RWPE2 (cell line): ENCODE results near the gene PSME2.

Experiments
- ATAC-seq: fragments of 200-7000 bp; cut with Tn5 transposase; 3 replicates; pipeline ENCODE4 v1.9.1; 2021; ENCODE audit warnings: low read depth
- DNase-seq: peaks from one replicate; pipeline ENCODE4 v3.0.0-alpha.2; 2020; ENCODE audit warnings: low spot score
- H3K27ac ChIP-seq: fragments of 450-650 bp; 2 replicates; pipeline ENCODE4 v1.5.1; 2017; ENCODE audit warnings: mild to moderate bottlenecking; ENCODE audit not compliant: poor library complexity, severe bottlenecking
- H3K27me3 ChIP-seq: fragments of 250-450 bp; sonication (Bioruptor Pico); 2 replicates; pipeline ENCODE4 v1.5.1; 2021; ENCODE audit warnings: mild to moderate bottlenecking, moderate library complexity; ENCODE audit not compliant: insufficient read depth, poor library complexity, severe bottlenecking
- H3K36me3 ChIP-seq: fragments of 250-450 bp; sonication (Bioruptor Pico); 2 replicates; pipeline ENCODE4 v1.5.1; 2020; ENCODE audit warnings: low read depth, mild to moderate bottlenecking, moderate library complexity
- H3K4me1 ChIP-seq: fragments of 250-450 bp; sonication (Bioruptor Pico); 2 replicates; pipeline ENCODE4 v1.5.1; 2021; ENCODE audit warnings: mild to moderate bottlenecking, moderate library complexity; ENCODE audit not compliant: insufficient read depth, poor library complexity, severe bottlenecking
- H3K4me3 ChIP-seq: fragments of 250-450 bp; sonication (Bioruptor Pico); 2 replicates; pipeline ENCODE4 v1.5.1; 2021; ENCODE audit warnings: mild to moderate bottlenecking, moderate library complexity; ENCODE audit not compliant: severe bottlenecking
- H3K9me3 ChIP-seq: fragments of 250-450 bp; sonication (Bioruptor Pico); 2 replicates; pipeline ENCODE4 v1.5.1; 2021; ENCODE audit warnings: mild to moderate bottlenecking, moderate library complexity; ENCODE audit not compliant: severe bottlenecking
- TF ChIP-seq, protein P1 (sequence below): fragments of 450-650 bp; IDR thresholded peaks from one replicate; pipeline ENCODE4 v1.5.1; 2017; ENCODE audit warnings: mild to moderate bottlenecking, moderate library complexity; ENCODE audit not compliant: poor library complexity, severe bottlenecking

PSME2 gene

DNA sequence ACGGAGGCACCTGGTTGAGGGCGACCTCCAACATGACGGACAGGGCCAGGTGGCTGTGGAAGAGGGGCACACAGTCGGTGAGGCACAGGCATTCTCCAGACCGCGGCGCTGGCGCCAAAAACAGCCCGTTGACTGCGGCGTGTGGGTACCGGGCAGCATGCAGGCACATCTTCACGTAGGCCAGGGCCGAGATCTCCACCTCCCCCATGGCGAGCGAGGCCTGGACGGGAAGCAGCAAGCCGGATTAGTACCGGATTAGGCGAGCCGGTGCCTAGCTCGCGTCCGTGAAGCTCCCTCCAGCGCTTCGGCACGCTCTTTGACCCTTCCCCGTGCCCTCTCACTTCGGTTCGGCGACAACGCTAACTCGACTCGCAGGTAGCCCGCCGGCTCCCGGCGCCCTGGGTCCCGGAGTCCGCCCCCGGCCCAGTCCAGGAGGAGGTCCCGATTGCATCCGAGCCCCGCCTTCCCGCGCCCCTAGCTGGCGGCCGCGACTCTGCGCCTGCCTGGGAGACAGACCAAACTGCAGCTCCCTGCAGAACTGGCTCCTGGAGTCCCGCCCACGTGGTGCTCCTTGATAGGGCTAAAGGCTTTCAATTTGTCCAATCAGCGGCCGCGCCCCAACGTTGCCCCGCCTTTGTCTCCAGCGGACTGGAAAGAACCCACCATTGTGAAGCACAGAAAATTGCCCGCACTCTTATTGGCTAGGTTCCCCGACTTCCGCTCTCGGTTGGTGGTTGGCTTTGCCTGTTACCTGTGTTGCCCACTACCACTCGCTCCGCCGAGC lies 5.1 kb downstream of the PSME2 start, which contains the start of gene EMC9:
EMC9 (minus strand) TSS at position 495 of the 784 bp plus-strand sequence; CDS start at position 208, 287 bp downstream.
- ATAC-seq, result peak; percentile 86
- H3K36me3 ChIP-seq, result peaks cover 52% of the 10 kb centered on the region
- H3K27me3 ChIP-seq, result no peaks in the 10 kb centered on the region
- TF ChIP-seq, protein P1, sequence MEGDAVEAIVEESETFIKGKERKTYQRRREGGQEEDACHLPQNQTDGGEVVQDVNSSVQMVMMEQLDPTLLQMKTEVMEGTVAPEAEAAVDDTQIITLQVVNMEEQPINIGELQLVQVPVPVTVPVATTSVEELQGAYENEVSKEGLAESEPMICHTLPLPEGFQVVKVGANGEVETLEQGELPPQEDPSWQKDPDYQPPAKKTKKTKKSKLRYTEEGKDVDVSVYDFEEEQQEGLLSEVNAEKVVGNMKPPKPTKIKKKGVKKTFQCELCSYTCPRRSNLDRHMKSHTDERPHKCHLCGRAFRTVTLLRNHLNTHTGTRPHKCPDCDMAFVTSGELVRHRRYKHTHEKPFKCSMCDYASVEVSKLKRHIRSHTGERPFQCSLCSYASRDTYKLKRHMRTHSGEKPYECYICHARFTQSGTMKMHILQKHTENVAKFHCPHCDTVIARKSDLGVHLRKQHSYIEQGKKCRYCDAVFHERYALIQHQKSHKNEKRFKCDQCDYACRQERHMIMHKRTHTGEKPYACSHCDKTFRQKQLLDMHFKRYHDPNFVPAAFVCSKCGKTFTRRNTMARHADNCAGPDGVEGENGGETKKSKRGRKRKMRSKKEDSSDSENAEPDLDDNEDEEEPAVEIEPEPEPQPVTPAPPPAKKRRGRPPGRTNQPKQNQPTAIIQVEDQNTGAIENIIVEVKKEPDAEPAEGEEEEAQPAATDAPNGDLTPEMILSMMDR, result peak; percentile 34
- peak within 1 kb of the TSS; percentile 83 for H3K27ac ChIP-seq
- H3K4me3 ChIP-seq, result peak within 1 kb of the TSS; percentile 65
- peak; percentile 100 for DNase-seq
- H3K4me1 ChIP-seq, result peaks cover 15% of the 10 kb centered on the region
- no peaks in the 10 kb centered on the region for H3K9me3 ChIP-seq

DNA sequence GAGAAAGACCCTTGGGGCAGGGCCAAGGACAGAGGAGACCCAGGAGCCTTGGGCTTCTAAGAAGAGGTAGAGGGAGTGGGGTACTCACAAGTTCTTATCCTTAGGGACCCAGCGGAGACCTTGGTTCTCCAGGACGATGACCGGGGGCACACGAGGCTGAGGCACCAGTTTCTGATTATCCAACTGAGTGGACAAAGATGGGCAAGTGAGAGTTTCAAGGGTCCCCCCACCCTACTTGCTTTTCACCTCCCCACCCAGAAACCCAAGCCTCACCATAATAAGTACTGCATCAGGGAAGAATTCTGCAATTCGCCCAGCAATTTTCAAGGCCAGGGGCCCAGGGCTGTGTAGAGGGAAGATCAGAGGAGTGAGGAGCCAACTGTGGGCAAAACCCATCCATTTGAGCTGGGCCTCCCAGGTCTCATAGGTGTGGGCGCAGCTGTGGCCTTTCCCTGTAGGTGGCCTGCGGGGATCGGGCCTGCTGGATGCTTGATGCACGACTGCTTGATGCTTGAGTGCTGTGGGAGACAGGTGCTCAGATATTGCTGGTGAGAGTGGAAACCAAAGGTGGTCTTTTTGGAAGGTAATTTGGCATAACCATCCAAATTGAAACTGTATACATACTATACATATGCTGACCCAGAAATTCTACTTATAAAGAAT lies 7.0 kb downstream of the PSME2 start:
- Histone ChIP-seq H3K27me3 (no peaks in the 10 kb centered on the region), H3K27ac (no peak overlapping the region), H3K9me3 (no peaks in the 10 kb centered on the region), H3K36me3 (peaks cover 46% of the 10 kb centered on the region), H3K4me1 (peaks cover 8% of the 10 kb centered on the region), H3K4me3 (peak overlapping the region; percentile 65)
- ATAC-seq (no peak), DNase-seq (no peak)
- TF ChIP-seq, protein P1, result no peak

DNA sequence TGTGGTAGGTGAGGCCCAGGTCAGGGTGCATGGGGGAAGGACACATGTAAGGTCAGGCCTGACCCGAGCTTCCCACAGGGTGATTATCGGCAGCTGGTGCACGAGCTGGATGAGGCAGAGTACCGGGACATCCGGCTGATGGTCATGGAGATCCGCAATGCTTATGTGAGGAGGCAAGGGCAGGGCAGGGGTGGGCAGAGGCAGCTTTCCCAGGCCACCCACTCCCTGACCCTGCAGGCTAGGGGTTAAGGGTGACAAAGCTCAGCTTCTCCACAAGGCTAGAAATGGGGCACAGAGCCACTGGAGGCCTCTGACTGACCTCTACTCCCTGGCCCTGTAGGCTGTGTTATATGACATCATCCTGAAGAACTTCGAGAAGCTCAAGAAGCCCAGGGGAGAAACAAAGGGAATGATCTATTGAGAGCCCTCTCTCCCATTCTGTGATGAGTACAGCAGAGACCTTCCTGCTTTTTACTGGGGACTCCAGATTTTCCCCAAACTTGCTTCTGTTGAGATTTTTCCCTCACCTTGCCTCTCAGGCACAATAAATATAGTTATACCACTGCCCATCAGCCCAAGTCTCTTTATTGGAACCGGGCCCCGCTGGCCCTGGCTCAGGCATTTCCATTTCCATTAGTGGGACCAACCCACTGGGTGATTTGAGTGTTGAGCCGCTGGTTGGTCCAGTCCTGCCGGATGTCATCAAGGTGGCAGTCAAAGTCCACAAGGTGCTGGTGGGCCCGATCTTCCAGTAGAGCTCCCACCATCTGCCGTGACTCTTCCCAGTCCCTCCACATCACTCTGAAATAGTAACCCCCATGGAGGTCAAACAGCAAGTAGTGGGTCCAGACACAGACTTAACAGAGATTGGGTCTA lies 7.8 kb downstream of the PSME2 start:
- Histone ChIP-seq H3K27ac (no peak overlapping the region), H3K4me3 (no peak overlapping the region), H3K27me3 (no peaks in the 10 kb centered on the region), H3K9me3 (no peaks in the 10 kb centered on the region), H3K36me3 (peaks cover 39% of the 10 kb centered on the region), H3K4me1 (peaks cover 8% of the 10 kb centered on the region)
- DNase-seq (no peak), ATAC-seq (no peak)
- TF ChIP-seq, protein P1, result no peak

DNA sequence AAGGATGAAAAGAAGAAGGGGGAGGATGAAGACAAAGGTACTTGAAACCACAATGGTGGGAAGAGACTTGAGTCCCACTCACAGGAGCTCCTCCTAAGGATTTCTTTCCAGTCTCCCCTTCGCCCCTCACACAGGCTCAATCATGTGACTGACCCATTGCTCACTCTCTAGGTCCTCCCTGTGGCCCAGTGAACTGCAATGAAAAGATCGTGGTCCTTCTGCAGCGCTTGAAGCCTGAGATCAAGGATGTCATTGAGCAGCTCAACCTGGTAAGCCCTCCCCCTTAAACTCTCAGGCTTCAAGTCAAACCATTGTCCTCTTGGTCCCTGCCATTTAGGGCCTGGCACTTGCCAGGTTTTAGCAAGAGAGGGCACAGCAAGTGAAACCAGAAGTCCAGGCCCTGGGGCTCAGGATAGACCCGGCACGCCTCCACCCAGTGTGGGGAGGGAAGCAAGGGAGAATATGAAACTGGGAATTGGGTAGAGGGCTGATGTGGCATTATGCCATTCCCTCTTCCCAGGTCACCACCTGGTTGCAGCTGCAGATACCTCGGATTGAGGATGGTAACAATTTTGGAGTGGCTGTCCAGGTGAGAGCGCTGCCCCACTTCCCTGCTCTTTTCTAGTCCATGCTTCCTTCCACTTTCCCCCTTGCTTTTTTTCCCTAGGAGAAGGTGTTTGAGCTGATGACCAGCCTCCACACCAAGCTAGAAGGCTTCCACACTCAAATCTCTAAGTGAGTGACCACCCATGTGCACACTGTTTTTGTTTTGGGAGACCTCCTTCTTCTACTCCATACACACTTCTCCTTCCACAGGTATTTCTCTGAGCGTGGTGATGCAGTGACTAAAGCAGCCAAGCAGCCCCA lies 8.6 kb downstream of the PSME2 start:
- H3K36me3 ChIP-seq, result peaks cover 37% of the 10 kb centered on the region
- TF ChIP-seq, protein P1, result no peak
- no peak overlapping the region for H3K4me3 ChIP-seq
- H3K4me1 ChIP-seq, result peaks cover 8% of the 10 kb centered on the region
- ATAC-seq, result no peak
- no peaks in the 10 kb centered on the region for H3K27me3 ChIP-seq
- peak overlapping the region; percentile 47 for H3K27ac ChIP-seq
- DNase-seq, result no peak
- no peaks in the 10 kb centered on the region for H3K9me3 ChIP-seq
